GM21529 (cell line): ENCODE data around the gene TFDP1.
"Not testable (repeated sequence)": the region's sequence is repeated elsewhere in the genome, so short reads cannot be mapped to it uniquely, and the experiment has no call there.

ENCODE experiments used
- ATAC-seq: cut with Tn5 transposase; IDR thresholded peaks from one replicate; pipeline ENCODE4 v1.9.1; 2021; ENCODE audit not compliant: unreplicated experiment

The TFDP1 gene

DNA sequence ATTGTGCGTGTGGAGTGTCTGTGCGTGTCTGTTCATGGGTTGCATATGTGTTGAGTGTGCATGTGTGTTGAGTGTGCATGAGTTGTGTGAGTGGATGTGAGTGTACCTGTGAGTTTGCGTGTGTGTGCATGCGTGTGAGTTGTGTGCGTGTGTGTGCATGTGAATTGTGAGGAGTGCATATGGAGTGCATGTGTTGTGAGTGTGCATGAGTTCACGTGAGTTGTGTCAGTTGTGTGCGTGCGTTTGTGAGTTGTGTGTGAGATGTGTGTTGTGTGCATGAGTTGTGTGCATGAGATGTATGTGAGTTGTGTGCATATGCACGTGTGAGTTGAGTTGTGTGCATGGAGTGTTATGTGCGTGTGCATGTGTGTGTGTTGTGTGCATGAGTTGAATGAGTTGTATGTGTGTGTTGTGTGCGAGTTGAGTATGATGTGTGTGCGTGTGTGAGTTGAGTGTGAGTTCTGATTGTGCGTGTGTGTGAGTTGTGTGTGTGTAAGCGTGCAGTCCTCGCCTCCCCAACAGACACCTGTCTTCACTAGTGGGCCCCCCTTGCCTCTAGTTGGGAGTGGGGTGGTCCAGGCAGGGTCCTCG, 29.3 kb downstream of the TFDP1 start:
- no peak for ATAC-seq

DNA sequence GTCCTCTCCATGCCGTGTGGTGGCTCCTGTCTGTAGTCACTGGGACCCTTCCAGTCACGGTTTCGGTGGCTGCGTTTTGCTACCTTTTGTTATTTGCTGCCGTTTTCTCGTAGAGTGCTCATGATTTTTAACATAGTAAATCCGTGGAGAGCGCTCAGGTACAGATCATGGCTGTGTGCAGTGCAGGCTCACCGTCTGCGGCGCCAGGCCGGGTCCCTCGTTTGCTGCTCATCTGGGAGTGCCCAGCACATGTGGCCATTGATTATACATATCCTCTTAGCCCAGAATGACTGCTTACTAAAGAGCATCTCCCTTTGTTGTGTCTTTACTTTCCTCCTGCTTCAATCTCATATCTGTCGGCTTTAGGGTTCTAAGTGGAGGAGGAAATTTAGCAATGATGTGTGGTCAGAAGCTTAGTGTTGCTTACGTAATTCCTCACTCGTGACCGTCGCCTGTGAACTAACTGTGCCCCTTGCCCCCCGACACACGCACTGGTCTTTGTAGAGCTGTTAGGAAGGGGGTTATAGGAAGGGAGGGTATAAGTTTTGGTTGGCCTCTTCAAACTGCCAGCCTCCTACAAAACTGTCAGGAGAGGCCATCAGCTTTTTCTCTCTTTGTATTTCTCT, 31.8 kb downstream of the TFDP1 start:
- no peak for ATAC-seq

DNA sequence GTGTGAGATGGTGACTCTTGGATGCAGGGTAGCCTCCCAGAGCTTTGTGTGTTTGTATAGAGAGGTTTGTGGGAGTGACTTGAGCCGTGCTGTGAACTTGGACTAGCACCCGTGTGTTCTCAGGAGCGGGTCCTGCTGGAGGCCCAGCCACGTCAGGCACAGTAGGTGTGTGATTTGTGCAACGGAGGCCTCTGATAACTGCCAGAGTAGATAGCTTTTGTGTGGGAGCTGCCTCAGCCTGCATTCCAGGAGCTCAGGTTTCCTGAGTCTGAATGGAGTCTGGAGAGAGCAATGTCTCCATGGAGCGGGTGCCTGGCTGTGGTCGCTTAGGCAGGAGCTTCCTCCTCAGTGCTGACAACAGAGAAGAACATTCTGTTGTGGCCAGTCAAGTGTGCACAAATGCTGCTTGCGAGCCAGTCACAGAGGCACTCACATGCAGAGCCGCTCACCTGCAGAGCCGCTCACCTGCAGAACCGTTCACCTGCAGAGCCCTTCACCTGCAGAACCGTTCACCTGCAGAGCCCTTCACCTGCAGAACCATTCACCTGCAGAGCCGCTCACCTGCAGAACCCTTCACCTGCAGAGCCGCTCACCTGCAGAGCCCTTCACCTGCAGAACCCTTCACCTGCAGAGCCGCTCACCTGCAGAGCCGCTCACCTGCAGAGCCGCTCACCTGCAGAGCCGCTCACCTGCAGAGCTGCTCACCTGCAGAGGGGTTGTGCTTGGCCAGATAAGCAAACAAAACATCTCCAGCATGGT, 32.6 kb downstream of the TFDP1 start:
- no peak for ATAC-seq

DNA sequence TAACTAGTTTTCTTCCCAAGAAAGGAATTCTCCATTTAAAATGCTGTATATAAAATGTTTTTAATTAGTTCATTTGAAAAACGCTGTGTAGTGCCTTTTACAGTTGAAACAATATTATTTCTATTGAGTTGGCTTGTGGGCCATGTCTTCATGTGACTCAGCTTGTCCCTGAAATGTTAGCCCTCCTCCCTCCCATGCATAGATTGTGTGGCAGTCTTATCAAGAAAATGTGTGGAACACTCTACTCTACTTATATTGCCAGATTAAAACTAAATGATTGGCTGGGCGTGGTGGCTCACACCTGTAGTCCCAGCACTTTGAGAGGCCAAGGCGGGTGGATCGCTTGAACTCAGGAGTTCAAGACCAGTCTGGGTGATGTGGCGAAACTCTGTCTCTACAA, 33.4 kb downstream of the TFDP1 start:
- ATAC-seq, result no peak

DNA sequence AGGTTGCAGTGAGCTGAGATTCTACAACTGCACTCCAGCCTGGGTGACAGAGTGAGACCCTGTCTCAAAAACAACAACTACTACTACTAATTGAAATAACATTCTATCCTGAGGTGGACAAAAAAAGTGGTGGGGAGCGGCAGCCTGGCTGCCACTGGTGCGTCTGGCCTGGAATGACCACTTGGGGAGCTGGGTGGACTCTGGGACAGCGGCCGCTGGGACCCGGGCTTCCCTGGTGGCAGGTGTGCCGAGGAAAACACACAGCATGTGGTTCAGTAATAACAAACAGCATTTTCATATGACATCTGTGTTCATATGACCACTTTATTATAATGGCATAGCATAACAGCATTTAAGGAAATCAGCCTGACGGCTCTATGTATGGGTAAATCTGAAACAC, 33.9 kb downstream of the TFDP1 start:
- ATAC-seq, result no peak

DNA sequence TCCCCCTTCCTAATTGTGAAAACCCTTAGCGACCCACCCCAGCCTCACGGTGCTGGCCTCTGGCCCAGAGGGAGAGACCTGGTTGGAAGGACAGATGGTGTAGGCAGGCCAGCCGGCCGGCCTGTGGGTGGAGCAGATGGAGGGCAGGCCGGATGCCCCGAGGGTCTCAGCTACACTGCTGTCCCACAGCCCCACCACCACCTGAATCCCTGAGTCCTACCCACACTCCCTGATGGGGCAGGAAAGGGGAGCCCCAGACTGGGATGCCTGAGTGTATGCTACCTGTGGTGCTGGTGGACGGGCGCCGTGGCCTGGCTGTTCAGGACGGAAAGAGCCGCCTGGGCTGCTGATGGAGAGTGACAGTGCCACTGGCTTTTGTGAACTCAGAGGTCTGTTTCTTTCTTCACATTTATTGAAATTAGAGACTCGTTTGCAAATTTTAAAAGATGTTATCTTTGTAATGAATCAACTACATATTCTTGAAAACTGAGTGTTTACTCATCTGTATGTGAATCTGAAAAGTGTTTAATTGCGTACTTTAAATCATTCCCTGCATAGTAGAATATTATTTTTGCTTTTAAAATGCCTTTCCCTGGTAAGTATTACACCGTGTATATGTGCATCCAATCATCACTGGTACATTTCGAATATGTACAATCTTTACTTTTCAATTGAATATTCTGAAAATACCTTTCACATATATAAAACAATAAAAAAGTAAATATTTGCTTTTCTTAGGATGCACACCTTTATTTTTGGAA, 35.7 kb downstream of the TFDP1 start:
- ATAC-seq, result no peak

DNA sequence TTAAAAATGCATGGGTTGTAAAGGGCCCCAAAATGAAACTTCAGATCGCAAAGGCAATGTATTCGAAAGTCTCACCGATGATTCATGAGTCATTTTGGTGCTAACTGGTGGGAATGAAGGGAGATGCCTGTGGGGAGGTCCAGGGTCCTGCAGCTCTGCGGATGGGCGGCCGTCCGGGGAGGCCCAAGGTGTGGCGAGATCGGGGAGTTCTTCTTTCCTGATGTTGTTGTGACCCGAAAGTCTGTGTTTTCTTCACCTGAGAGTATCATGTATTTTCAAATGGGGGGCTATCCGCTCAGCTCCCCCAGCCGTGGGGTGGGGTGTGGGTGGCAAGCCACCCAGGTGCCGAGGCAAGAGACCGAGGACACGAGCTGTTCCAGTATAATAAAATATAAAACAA, 36.5 kb downstream of the TFDP1 start:
- no peak for ATAC-seq

DNA sequence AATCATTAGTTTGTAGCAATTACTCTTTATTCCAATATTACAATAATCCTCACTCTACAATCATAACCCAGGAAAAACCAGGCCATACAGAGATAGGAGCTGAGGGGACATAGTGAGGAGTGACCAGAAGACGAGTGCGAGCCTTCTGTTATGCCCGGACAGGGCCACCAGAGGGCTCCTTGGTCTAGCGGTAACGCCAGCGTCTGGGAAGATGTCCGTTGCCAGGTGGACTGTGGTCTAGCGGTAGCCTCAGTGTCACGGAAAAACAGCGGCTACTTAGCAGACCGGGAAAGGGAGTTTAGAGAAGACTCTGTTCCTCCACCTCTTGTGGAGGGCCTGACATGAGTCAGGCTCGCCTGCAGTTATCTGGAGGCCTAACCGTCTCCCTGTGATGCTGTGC, 36.9 kb downstream of the TFDP1 start:
- not testable (repeated sequence) for ATAC-seq

DNA sequence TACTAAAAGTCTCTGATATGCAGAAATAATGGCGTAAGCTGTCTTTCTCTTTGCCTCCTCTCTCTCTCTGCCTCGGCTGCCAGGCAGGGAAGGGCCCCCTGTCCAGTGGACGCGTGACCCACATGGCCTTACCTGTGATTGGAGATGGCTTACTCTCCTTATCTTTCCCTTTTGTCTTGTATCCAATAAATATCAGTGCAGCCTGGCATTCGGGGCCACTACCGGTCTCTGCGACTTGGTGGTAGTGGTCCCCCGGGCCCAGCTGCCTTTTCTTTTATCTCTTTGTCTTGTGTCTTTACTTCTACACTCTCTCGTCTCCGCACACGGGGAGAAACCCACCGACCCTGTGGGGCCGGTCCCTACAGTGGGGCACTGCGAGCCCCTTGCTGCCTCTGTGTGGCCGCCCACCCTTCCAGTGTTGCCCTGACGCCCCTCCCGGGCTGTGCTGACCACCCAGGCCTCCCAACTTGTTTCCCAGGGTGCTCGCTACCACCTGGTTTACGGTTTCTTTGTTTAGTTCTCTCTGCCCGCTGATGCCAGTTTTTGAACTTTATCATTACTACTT, 37.5 kb downstream of the TFDP1 start:
- not testable (repeated sequence) for ATAC-seq

DNA sequence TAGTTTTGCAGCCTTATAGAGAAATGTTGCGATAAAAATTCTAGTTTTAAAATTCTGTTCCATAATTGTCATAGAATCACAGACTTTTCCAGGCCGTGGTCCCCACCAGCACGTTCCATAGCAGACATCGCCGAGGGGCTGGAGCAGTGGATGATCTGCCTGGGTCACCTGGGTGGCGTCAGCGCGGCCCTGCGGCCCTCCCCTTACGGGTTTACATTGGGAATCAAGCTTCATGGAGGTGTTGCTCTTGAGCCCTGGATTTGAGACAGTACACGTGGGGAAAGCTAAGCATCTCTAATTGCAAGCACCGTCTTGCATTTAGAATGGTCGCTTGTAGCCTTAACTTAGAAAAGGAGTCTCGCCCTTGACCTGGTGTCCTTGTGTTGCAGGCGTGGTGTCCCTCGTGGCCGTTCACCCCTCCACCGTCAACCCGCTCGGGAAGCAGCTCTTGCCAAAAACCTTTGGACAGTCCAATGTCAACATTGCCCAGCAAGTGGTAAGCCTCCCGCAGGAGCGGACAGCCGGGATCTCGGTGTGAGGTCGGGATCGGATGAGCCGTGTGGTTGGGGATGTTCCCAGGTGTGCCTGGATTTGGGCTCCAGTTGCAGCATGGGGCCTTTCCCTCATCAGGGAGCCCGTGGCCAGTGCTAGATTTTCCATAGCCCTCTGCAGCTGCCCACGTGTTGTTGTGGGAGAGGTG, 38.4 kb downstream of the TFDP1 start:
- ATAC-seq, result no peak

DNA sequence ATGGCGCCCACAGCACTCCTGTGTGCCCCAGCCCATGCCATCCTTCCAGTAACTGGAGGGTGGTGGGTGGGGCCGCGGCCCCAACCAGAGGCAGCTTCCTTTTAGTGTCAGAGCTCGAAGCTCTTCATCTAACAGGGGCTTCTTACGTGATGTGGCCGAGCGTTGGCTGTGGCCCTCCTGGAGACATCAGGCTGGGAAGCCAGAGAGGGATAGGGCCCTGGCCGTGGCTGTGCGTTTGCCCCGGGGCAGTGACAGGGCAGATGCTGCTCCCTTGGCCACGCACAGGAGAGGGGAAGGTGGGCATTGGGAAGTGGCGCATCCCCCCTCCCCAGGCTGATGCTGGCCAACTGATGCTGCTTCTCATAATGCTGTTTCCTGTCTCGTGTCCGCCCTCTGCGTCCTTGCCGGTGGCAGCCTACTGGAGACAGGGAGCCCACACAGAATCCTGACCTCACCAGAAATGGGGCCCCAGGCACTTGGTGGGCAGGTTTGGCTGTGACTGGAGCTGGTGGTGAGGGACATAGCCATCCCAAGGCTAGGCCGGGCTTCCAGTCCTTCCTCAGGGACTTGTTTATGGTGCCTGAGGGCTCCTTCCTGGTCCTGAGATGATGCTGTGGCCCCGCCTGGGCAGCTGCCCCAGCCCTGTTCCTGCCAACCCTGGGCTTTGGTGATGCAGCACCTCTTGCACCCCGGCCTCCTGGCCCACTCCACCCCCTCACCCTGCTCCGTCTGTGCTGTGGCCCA, 39.1 kb downstream of the TFDP1 start:
- no peak for ATAC-seq

DNA sequence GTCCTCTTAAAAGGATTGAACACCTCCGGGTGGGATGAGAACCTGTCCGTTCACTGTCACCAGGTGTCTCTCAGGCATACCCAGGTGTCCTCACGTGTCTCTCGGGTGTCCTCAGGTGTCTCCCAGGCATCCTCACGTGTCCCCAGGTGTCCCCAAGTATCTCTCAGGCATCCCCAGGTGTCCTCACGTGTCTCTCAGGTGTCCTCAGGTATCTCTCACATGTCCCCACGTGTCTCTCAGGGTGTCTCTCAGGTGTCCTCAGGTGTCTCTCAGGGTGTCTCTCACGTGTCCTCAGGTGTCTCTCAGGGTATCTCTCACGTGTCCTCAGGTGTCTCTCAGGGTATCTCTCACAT, 39.7 kb downstream of the TFDP1 start:
- no peak for ATAC-seq

DNA sequence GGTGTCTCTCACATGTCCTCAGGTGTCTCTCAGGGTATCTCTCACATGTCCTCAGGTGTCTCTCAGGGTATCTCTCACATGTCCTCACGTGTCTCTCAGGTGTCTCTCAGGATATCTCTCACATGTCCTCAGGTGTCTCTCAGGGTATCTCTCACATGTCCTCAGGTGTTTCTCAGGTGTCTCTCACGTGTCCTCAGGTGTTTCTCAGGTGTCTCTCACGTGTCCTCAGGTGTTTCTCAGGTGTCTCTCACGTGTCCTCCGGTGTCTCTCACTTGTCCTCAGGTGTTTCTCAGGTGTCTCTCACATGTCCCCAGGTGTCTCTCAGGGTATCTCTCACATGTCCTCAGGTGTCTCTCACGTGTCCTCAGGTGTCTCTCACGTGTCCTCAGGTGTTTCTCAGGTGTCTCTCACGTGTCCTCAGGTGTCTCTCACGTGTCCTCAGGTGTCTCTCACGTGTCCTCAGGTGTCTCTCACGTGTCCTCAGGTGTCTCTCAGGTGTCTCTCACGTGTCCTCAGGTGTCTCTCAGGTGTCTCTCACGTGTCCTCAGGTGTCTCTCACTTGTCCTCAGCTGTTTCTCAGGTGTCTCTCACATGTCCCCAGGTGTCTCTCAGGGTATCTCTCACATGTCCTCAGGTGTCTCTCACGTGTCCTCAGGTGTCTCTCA, 40.2 kb downstream of the TFDP1 start:
- ATAC-seq, result not testable (repeated sequence)

DNA sequence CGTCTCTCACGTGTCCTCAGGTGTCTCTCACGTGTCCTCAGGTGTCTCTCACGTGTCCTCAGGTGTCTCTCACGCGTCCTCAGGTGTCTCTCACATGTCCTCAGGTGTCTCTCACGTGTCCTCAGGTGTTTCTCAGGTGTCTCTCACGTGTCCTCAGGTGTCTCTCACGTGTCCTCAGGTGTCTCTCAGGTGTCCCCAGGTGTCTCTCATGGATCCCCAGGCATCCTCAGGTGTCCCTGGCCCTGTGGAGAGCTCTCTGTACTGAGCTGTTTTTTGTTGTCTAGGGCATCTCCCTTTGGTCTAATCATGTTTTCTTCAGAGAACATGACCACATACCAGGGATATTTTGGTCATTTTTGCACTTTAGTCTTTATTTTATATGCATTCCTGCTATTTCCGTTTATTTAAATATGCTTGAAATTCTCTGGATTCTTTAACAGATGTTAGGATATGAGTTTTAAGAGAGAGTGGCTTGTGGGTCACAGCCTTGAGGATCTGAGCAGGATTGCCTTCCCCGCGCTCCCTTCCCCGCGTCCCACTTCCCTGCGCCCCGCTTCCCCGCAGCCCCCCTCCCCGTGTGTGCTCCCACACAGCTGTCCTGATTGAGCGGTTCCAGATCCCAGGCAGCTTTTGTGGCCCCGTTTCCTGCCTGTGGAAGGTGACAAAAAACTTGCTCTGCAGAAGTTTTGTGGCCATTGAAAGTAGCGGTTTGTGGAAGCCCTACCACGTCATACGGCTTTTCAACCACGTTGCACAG, 41.6 kb downstream of the TFDP1 start:
- no peak for ATAC-seq

DNA sequence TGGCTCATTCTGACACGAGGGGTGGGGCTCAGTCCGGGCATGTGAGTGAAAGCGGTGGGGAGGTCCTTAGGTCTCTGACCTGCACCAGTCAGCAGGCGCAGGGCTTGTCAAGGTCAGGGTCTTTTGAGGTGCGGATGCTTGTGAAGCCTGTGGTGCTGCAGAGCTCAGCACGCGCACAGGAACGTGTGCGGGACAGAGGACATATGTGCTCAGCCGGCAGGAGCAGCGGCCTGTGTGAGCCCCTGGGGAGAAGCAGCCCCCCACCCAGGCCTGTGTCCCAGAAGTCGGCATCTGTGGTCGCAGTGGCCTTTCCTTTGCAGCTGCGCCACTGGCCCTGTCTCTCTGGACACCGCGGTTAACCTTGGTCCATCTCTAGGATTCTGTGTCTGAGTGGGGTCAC, 42.6 kb downstream of the TFDP1 start:
- ATAC-seq, result no peak

DNA sequence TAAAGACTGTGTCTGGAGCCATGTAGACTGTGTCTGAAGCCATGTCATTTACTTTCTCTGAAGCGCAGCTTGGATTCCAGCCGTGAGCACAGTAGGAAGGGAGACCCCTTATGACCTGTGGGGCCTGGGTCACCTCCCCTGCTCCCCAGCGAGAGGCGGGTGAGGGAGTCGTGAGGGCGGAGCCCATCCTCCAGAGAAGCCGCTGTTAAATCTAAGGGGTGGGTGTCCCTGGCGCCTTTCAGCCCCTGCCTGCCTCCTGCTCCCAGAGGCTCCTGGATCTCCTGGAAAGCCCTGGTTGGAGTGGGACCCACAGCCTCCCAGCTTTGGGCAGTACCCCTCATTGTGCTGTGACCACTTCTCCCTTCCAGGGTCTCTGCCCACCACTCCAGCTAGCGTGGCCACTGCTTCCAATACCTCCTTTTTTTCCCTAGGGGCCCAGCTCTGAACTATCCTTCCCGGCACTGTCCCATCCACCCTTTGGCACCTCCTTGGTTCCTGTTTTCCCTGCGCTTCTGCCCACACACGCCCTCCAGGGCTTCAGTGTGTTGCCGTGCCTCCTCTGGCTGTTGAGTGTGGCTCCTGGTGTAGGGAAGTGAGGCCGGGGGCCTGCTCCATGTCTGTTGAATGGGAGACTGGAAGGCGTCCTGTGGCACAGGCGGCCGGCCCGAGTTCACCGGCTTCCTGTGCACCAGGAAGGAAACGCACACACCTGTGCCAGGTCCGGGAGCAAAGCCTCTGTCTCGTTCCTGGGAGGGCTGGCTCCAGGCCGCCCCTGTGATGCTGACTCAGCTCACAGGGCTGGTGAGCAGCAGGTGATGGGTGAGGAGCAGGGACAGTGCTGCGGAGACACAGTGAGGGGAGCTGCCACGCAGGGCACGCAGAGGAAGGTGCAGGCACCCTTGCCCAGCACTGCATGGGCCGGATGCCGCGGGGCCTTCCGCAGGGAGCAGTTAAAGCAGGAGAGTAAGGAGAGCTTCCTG, 44.0 kb downstream of the TFDP1 start:
- no peak for ATAC-seq

DNA sequence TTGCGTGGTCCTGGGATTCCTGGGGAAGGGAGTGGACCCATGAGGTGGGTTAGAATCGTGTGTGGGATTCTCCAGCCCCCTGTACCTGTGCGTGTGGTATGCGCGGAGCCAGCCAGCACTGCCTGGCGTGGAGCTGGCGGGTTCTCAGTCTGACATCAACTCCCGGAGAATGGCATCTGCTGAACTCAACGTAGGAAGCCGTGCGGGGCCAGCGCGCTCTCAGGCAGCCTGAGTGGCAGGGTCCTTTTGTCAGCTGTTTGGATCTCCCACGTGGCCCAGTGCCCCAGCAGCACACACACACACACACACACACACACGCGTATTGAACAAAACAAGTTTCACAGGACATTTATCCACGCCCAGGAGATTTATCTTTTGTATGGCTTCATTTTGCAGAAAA, 45.3 kb downstream of the TFDP1 start:
- no peak for ATAC-seq

DNA sequence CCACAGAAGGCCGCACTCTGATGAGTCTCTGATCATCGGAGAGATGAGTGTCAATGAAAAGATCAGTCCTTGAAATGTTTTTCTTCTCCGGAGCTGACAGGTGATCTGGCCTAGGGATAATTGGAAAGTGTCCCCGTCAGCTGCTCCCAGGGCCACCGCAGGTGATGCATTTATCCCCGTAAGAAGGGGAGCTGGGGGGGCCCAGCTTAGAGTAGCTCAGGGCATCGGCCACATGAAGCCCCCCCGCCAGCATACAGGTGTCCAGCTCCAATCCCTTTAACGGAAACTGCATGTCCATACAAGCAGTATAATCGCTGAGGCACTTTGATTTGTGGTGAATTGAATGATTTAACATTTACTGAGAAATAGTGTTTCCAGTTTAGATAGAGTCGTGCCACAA, 45.7 kb downstream of the TFDP1 start:
- no peak for ATAC-seq
